HEK293 (cell line): Measurements from ENCODE around the gene SHE.

Experiments
- MZF1 ChIP-seq: fragments of 450-650 bp; formaldehyde crosslinking; IDR thresholded peaks from 2 replicates; pipeline ENCODE4 v1.5.1; 2017; ENCODE audit warnings: missing biosample characterization, missing genetic modification characterization, borderline replicate concordance
- REST ChIP-seq: fragments of 450-650 bp; formaldehyde crosslinking; IDR thresholded peaks from 2 replicates; pipeline ENCODE4 v1.5.1; 2016; ENCODE audit warnings: missing biosample characterization, missing genetic modification characterization
- ZBTB1 ChIP-seq: fragments of 450-650 bp; formaldehyde crosslinking; IDR thresholded peaks from 2 replicates; pipeline ENCODE4 v1.5.1; 2016; ENCODE audit warnings: missing biosample characterization, missing genetic modification characterization
- ZBTB7A ChIP-seq: fragments of 450-650 bp; formaldehyde crosslinking; IDR thresholded peaks from 2 replicates; pipeline ENCODE4 v1.5.1; 2016; ENCODE audit warnings: low read depth, missing biosample characterization, missing genetic modification characterization
- ZSCAN30 ChIP-seq: fragments of 450-650 bp; IDR thresholded peaks from 2 replicates; pipeline ENCODE4 v1.5.1; 2018; ENCODE audit warnings: missing biosample characterization, mild to moderate bottlenecking, missing genetic modification characterization, moderate library complexity
- TF ChIP-seq, protein P1 (sequence below): fragments of 450-650 bp; formaldehyde crosslinking; IDR thresholded peaks from 2 replicates; pipeline ENCODE4 v1.5.1; 2016; ENCODE audit warnings: missing biosample characterization, missing genetic modification characterization
- TF ChIP-seq, protein P2 (sequence below): fragments of 450-650 bp; formaldehyde crosslinking; IDR thresholded peaks from 2 replicates; pipeline ENCODE4 v1.5.1; 2017; ENCODE audit warnings: missing biosample characterization, missing genetic modification characterization

DNA sequence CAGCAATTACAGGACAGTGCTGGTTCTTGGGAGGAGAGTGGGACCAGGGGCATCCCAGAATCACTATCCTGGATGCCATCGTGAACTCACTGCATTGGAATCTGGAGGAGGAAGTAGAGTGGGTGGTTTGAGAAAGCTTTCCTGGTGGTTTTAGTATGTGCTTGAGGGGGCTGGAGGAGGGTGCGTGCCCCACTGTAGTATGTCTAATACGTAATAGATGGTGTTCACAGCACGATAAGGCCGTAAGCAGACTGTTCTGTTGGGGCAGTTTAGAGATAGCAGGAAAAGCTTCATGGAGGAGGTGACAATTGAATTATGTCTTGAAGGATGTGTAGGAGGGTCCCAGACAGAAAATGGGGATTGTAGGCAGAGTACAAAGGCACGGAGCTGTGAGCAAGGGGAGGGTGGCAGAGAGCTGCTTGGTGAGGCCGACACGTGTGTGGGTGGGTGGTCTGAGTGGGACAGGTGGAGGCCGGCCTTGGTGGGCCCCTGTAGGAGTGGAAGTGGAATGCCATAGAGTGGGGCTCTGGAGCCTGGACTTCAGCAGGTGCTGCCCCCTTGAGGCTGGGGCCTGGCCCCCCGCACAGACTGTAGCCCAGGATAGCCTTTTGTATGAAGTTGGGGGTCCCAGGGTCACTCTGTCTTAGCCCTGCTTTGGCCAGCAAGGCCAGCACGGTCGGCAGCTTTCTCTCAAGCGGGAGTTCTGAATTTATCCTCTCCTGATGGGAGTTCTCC, 60.0 kb downstream of the SHE start:
- TF ChIP-seq, protein P1, sequence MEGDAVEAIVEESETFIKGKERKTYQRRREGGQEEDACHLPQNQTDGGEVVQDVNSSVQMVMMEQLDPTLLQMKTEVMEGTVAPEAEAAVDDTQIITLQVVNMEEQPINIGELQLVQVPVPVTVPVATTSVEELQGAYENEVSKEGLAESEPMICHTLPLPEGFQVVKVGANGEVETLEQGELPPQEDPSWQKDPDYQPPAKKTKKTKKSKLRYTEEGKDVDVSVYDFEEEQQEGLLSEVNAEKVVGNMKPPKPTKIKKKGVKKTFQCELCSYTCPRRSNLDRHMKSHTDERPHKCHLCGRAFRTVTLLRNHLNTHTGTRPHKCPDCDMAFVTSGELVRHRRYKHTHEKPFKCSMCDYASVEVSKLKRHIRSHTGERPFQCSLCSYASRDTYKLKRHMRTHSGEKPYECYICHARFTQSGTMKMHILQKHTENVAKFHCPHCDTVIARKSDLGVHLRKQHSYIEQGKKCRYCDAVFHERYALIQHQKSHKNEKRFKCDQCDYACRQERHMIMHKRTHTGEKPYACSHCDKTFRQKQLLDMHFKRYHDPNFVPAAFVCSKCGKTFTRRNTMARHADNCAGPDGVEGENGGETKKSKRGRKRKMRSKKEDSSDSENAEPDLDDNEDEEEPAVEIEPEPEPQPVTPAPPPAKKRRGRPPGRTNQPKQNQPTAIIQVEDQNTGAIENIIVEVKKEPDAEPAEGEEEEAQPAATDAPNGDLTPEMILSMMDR (tag by site-specific recombination): 0 out of 2 replicates have a peak, but pooled peaks have one; percentile 12
- TF ChIP-seq, protein P2, sequence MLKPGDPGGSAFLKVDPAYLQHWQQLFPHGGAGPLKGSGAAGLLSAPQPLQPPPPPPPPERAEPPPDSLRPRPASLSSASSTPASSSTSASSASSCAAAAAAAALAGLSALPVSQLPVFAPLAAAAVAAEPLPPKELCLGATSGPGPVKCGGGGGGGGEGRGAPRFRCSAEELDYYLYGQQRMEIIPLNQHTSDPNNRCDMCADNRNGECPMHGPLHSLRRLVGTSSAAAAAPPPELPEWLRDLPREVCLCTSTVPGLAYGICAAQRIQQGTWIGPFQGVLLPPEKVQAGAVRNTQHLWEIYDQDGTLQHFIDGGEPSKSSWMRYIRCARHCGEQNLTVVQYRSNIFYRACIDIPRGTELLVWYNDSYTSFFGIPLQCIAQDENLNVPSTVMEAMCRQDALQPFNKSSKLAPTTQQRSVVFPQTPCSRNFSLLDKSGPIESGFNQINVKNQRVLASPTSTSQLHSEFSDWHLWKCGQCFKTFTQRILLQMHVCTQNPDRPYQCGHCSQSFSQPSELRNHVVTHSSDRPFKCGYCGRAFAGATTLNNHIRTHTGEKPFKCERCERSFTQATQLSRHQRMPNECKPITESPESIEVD (tag by site-specific recombination): no peak
- TF ChIP-seq ZBTB1 (tag by site-specific recombination) (no peak), ZSCAN30 (tag by site-specific recombination) (no peak), ZBTB7A (tag by site-specific recombination) (no peak), REST (no peak), MZF1 (tag by site-specific recombination) (no peak)
